HepG2 (cell line): ENCODE measurements around the gene PLXND1. TPM values are rescaled to one million over a fixed set of nuclear protein-coding genes. Genes with fewer than 3 reads are reported as not detected.
A peak's percentile ranks its signal among the peaks of the same experiment; 100 is the strongest.

Experiments
- ARID5B ChIP-seq: IDR thresholded peaks from 2 replicates; pipeline ENCODE4 v1.4.0; 2020; ENCODE audit warnings: mild to moderate bottlenecking, missing genetic modification reagents
- EHMT2 ChIP-seq: fragments of 200-600 bp; sonication (generic); IDR thresholded peaks from 2 replicates; pipeline ENCODE4 v1.7.0; 2017; ENCODE audit warnings: antibody characterized with exemption, low read depth, low read length, borderline replicate concordance
- ELF1 ChIP-seq: sonication (generic); formaldehyde crosslinking; IDR thresholded peaks from 2 replicates; pipeline ENCODE4 v1.4.0; 2020; ENCODE audit warnings: missing genetic modification reagents
- FOSL1 ChIP-seq: sonication (generic); formaldehyde crosslinking; IDR thresholded peaks from 2 replicates; pipeline ENCODE4 v1.9.0; 2021; ENCODE audit warnings: missing genetic modification reagents, borderline replicate concordance
- HDAC2 ChIP-seq: sonication (generic); formaldehyde crosslinking; IDR thresholded peaks from 2 replicates; pipeline ENCODE4 v1.4.0; 2020; ENCODE audit warnings: missing genetic modification reagents
- KDM4B ChIP-seq: sonication (generic); formaldehyde crosslinking; IDR thresholded peaks from 2 replicates; pipeline ENCODE4 v1.4.0; 2020; ENCODE audit warnings: missing genetic modification reagents
- MTF2 ChIP-seq: sonication (generic); formaldehyde crosslinking; IDR thresholded peaks from 2 replicates; pipeline ENCODE4 v1.5.0; 2020; ENCODE audit warnings: missing genetic modification reagents, borderline replicate concordance
- PATZ1 ChIP-seq: sonication (generic); formaldehyde crosslinking; IDR thresholded peaks from 2 replicates; pipeline ENCODE4 v1.4.0; 2020; ENCODE audit warnings: missing genetic modification reagents
- PRDM10 ChIP-seq: sonication (generic); formaldehyde crosslinking; IDR thresholded peaks from 2 replicates; pipeline ENCODE4 v1.4.0; 2020; ENCODE audit warnings: low read depth, missing genetic modification reagents
- RARA ChIP-seq: IDR thresholded peaks from 2 replicates; pipeline ENCODE4 v1.6.1; 2016; ENCODE audit warnings: missing genetic modification reagents, missing compliant biosample characterization
- REXO4 ChIP-seq: sonication (generic); formaldehyde crosslinking; IDR thresholded peaks from 2 replicates; pipeline ENCODE4 v1.8.0; 2022; ENCODE audit warnings: missing genetic modification reagents, mild to moderate bottlenecking, borderline replicate concordance
- SIX4 ChIP-seq: sonication (generic); formaldehyde crosslinking; IDR thresholded peaks from 2 replicates; pipeline ENCODE4 v1.4.0; 2020; ENCODE audit warnings: missing genetic modification reagents
- SOX13 ChIP-seq, 3 experiments: fragments of 450-650 bp in 1 of 3; sonication (generic) in 1 of 3; formaldehyde crosslinking in 1 of 3; IDR thresholded peaks in 2 of 3; conservative IDR thresholded peaks in 1 of 3; 2 replicates each; pipeline versions ENCODE4 v1.5.0 to v1.6.1; 2016 to 2020; ENCODE audit warnings: antibody characterized with exemption in 1 of 3, mild to moderate bottlenecking in 1 of 3, missing compliant biosample characterization in 1 of 3, missing genetic modification reagents in 1 of 3, moderate library complexity in 1 of 3
- THAP11 ChIP-seq: IDR thresholded peaks from 2 replicates; pipeline ENCODE4 v1.6.1; 2016; ENCODE audit warnings: missing biosample characterization, missing genetic modification reagents
- ZFX ChIP-seq: sonication (generic); formaldehyde crosslinking; IDR thresholded peaks from 2 replicates; pipeline ENCODE4 v1.4.0; 2020; ENCODE audit warnings: mild to moderate bottlenecking, low read depth, missing genetic modification reagents, moderate library complexity
- ZNF18 ChIP-seq: sonication (generic); formaldehyde crosslinking; IDR thresholded peaks from 2 replicates; pipeline ENCODE4 v1.8.0; 2022; ENCODE audit warnings: mild to moderate bottlenecking, missing genetic modification reagents; ENCODE audit not compliant: insufficient replicate concordance
- ZNF263 ChIP-seq: sonication (generic); formaldehyde crosslinking; IDR thresholded peaks from 2 replicates; pipeline ENCODE4 v1.4.0; 2020; ENCODE audit warnings: missing genetic modification reagents
- ZNF331 ChIP-seq: sonication (generic); formaldehyde crosslinking; IDR thresholded peaks from 2 replicates; pipeline ENCODE4 v1.4.0; 2020; ENCODE audit warnings: missing genetic modification reagents
- ZNF644 ChIP-seq: IDR thresholded peaks from 2 replicates; pipeline ENCODE4 v1.6.1; 2016; ENCODE audit warnings: low read depth
- polyA plus RNA-seq, 8 experiments: library from polyadenylated mRNA; depleted of rRNA in 3 of 8; stranded (reverse) in 7 of 8; unstranded in 1 of 8; fragments of >200 nt; fragmentation: Illumina TruSeq in 4 of 8; extraction: Trizol in 4 of 8; gene quantifications; 2 replicates each; pipeline versions ENCODE4 v1.2.1 to v1.2.3, GENCODE V29; 2011 to 2016; ENCODE audit warnings: low read depth in 4 of 8, missing spikeins in 1 of 8, mixed read lengths in 1 of 8; ENCODE audit not compliant: insufficient read depth in 1 of 8
- total RNA-seq, 5 experiments: library from RNA; depleted of rRNA; stranded (reverse); fragments of >200 nt; fragmentation: Illumina TruSeq; extraction: Trizol; gene quantifications; 2 replicates each; pipeline ENCODE4 v1.2.3, GENCODE V29; 2016; ENCODE audit warnings: low read depth in 1 of 5

PLXND1 gene
- total and polyA plus RNA-seq, 2 of the 13 experiments (the other 11 are each of a cell fraction or from before 2014, with no cell fraction given) = 15.9 to 42.0 TPM

- no peak for TF ChIP-seq SOX13 (IDR thresholded peaks at IDR 0.05)
- TF ChIP-seq SOX13 (CRISPR knock-in tag; conservative IDR thresholded peaks at IDR 0.05 in 1 of 2, IDR thresholded peaks at IDR 0.05 in 1 of 2) = peak in 1 of 2 experiments; percentile 22; a peak in 1 of 4 replicates
- TF ChIP-seq REXO4 (CRISPR knock-in tag) = no peak
- no peak for TF ChIP-seq EHMT2
- TF ChIP-seq THAP11 (CRISPR knock-in tag) = peak; percentile 21; the same call in 1 of the 2 replicates
- peak; percentile 87 for TF ChIP-seq ZNF331 (CRISPR knock-in tag)
- TF ChIP-seq HDAC2 (CRISPR knock-in tag) = 0 out of 2 replicates have a peak, but pooled peaks have one; percentile 18
- no peak for TF ChIP-seq FOSL1
- no peak for TF ChIP-seq ZNF18 (CRISPR knock-in tag)
- 0 out of 2 replicates have a peak, but pooled peaks have one; percentile 25 for TF ChIP-seq ZNF263 (CRISPR knock-in tag)
- no peak for TF ChIP-seq ZNF644
- TF ChIP-seq PATZ1 = no peak
- peak; percentile 13; the same call in 1 of the 2 replicates for TF ChIP-seq ARID5B
- TF ChIP-seq ZFX (CRISPR knock-in tag) = peak; percentile 74
- TF ChIP-seq PRDM10 (CRISPR knock-in tag) = no peak
- 0 out of 2 replicates have a peak, but pooled peaks have one; percentile 16 for TF ChIP-seq RARA (CRISPR knock-in tag)
- TF ChIP-seq KDM4B = 0 out of 2 replicates have a peak, but pooled peaks have one; percentile 23
- no peak for TF ChIP-seq SIX4 (CRISPR knock-in tag)
- peak; percentile 96 for TF ChIP-seq ELF1 (CRISPR knock-in tag)
- TF ChIP-seq MTF2 (CRISPR knock-in tag) = no peak
Observed at GRCh38 chr3:129632977-129633376, 26.5 kb upstream of the PLXND1 start (continued).
